CD4-positive, alpha-beta memory T cell (primary cell): ENCODE results near the gene CTNNB1. TPM values are rescaled to one million over a fixed set of nuclear protein-coding genes. Genes with fewer than 3 reads are reported as not detected.

Experiments
- CTCF ChIA-PET: fragments of 350-600 bp; sonication (Branson Sonifier 250); formaldehyde crosslinking; loops from one replicate; lab custom pipeline; 2021; ENCODE audit warnings: inconsistent platforms; ENCODE audit not compliant: partially characterized antibody; lab: Charles Lee
- POLR2A ChIA-PET: fragments of 350-600 bp; sonication (Branson Sonifier 250); formaldehyde crosslinking; loops from one replicate; lab custom pipeline; 2021; ENCODE audit not compliant: partially characterized antibody; lab: Charles Lee
- DNase-seq, 5 donors: peaks; one replicate each; pipeline versions ENCODE4 v3.0.0 to v3.0.0-alpha.2; 2020 to 2022; ENCODE audit warnings: mixed read lengths in 1 of 5
- H3K27ac ChIP-seq: one replicate; pipeline ENCODE4 v1.7.0; 2013; ENCODE audit warnings: low read depth, low read length
- H3K27me3 ChIP-seq: 2 replicates; pipeline ENCODE4 v1.7.0; 2013; ENCODE audit warnings: mild to moderate bottlenecking, low read length, moderate library complexity; ENCODE audit not compliant: insufficient read depth
- H3K36me3 ChIP-seq: 2 replicates; pipeline ENCODE4 v1.7.0; 2013; ENCODE audit warnings: mild to moderate bottlenecking, low read length, moderate library complexity; ENCODE audit not compliant: insufficient read depth
- H3K4me1 ChIP-seq: 2 replicates; pipeline ENCODE4 v1.7.0; 2013; ENCODE audit warnings: mild to moderate bottlenecking, low read length, moderate library complexity; ENCODE audit not compliant: insufficient read depth
- H3K4me3 ChIP-seq, 2 donors: one replicate each; pipeline ENCODE4 v1.7.0; 2013; ENCODE audit warnings: low read length in 2 of 2, mild to moderate bottlenecking in 1 of 2
- H3K9me3 ChIP-seq, 2 donors: one replicate each; pipeline ENCODE4 v1.7.0; 2013; ENCODE audit warnings: low read length in 2 of 2, control low read depth in 1 of 2; ENCODE audit not compliant: control insufficient read depth in 1 of 2
- H3K27ac Mint-ChIP-seq, 7 donors: one replicate each; pipeline ENCODE4 v1.8.0; 2020 to 2021; ENCODE audit warnings: mixed read lengths in 7 of 7, mild to moderate bottlenecking in 6 of 7, inconsistent platforms in 3 of 7, moderate library complexity in 3 of 7
- H3K27me3 Mint-ChIP-seq, 2 donors: one replicate each; pipeline ENCODE4 v1.8.0; 2020 to 2021; ENCODE audit warnings: mixed read lengths in 2 of 2
- H3K36me3 Mint-ChIP-seq, 2 donors: one replicate each; pipeline ENCODE4 v1.8.0; 2020 to 2021; ENCODE audit warnings: mixed read lengths in 2 of 2, inconsistent platforms in 1 of 2, mild to moderate bottlenecking in 1 of 2
- H3K4me1 Mint-ChIP-seq, 4 donors: one replicate each; pipeline ENCODE4 v1.8.0; 2020 to 2021; ENCODE audit warnings: mixed read lengths in 4 of 4, mild to moderate bottlenecking in 1 of 4
- H3K4me3 Mint-ChIP-seq, 8 donors: one replicate each; pipeline ENCODE4 v1.8.0; 2020 to 2021; ENCODE audit warnings: mixed read lengths in 8 of 8, mild to moderate bottlenecking in 7 of 8, moderate library complexity in 6 of 8, inconsistent platforms in 3 of 8
- H3K9me3 Mint-ChIP-seq, 8 donors: one replicate each; pipeline ENCODE4 v1.8.0; 2020 to 2021; ENCODE audit warnings: mixed read lengths in 8 of 8, mild to moderate bottlenecking in 5 of 8, inconsistent platforms in 3 of 8, moderate library complexity in 1 of 8
- intact Hi-C: fragments of 100-400 bp; cut with micrococcal nuclease; formaldehyde crosslinking; loops from one replicate; pipeline ENCODE4 v1.15.1; 2023
- polyA plus RNA-seq, 2 donors: library from polyadenylated mRNA; unstranded; fragments of 300-500 nt; fragmentation: Illumina TruSeq; gene quantifications; one replicate each; pipeline ENCODE4 v1.2.3, GENCODE V29; 2021
- total RNA-seq, 2 experiments: library from RNA; stranded (reverse); gene quantifications; one replicate each; pipeline ENCODE4 v1.2.3, GENCODE V29; 2021

CTNNB1 gene
- total and polyA plus RNA-seq, 4 experiments from 2014 or later, result 65.8 to 176 (median 121) TPM

GRCh38 chr3:41178576-41178975 lies 20.7 kb upstream of the CTNNB1 start:
- Mint-ChIP-seq H3K4me1 (no peaks in the 10 kb centered on the region), H3K27me3 (peaks cover 2 to 8% of the 10 kb centered on the region in 2 donors), H3K36me3 (no peaks in the 10 kb centered on the region), H3K4me3 (no peak overlapping the region), H3K27ac (no peak overlapping the region), H3K9me3 (peaks cover 0 to 2% (median 0%) of the 10 kb centered on the region in 8 donors)
- POLR2A ChIA-PET, result no interaction called here
- H3K4me1 ChIP-seq, result no peaks in the 10 kb centered on the region
- H3K36me3 ChIP-seq, result no peaks in the 10 kb centered on the region
- intact Hi-C loops, result no loop called here
- CTCF ChIA-PET, result no interaction called here
- H3K27ac ChIP-seq, result no peak overlapping the region
- DNase-seq, result no peak
- no peak overlapping the region for H3K4me3 ChIP-seq
- no peaks in the 10 kb centered on the region for H3K27me3 ChIP-seq
- no peaks in the 10 kb centered on the region for H3K9me3 ChIP-seq

- H3K36me3 ChIP-seq, result no peaks in the 10 kb centered on the region
- Mint-ChIP-seq H3K27ac (no peak overlapping the region), H3K4me3 (no peak overlapping the region), H3K36me3 (no peaks in the 10 kb centered on the region), H3K9me3 (peaks cover 0 to 2% (median 0%) of the 10 kb centered on the region in 8 donors), H3K4me1 (no peaks in the 10 kb centered on the region), H3K27me3 (peaks cover 2 to 8% of the 10 kb centered on the region in 2 donors)
- H3K27ac ChIP-seq, result no peak overlapping the region
- POLR2A ChIA-PET, result interaction anchor here (1.7 kb wide), 1 partner anchor 19 kb away, joined by 6 read pairs; the partner anchor contains the start of gene CTNNB1
- DNase-seq, result no peak
- H3K27me3 ChIP-seq, result no peaks in the 10 kb centered on the region
- no peaks in the 10 kb centered on the region for H3K4me1 ChIP-seq
- H3K4me3 ChIP-seq, result no peak overlapping the region
- CTCF ChIA-PET, result no interaction called here
- intact Hi-C loops, result no loop called here
- no peaks in the 10 kb centered on the region for H3K9me3 ChIP-seq
These were observed 18.9 kb upstream of the CTNNB1 start for GRCh38 chr3:41180396-41180795.

GRCh38 chr3:41182504-41183059 lies 16.7 kb upstream of the CTNNB1 start:
- no peak for DNase-seq

DNA sequence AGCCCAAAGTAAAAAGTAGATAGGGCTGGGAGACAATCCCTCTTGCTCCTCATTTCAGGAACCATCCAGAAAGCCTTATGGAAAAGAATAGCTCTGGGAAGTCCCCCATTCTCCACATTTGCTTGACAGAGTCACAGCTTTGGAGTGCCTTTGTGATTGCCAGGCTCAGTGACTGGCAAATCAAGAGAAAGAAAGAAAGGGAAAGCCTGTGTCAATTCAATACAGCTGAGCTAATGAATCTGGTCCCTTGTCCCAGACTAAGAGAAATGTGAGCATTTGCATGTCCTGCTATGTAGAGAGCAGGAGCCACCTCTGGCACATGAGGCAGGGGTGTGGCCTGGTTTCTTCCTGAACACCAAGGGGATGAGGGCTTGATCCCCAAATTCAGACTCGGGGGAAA lies 14.9 kb upstream of the CTNNB1 start:
- Mint-ChIP-seq H3K4me3 (no peak overlapping the region), H3K27me3 (peaks cover 0 to 3% of the 10 kb centered on the region in 2 donors), H3K27ac (no peak overlapping the region), H3K9me3 (no peaks in the 10 kb centered on the region), H3K36me3 (no peaks in the 10 kb centered on the region), H3K4me1 (peaks cover 0 to 3% (median 0%) of the 10 kb centered on the region in 4 donors)
- no peak for DNase-seq
- Histone ChIP-seq H3K9me3 (no peaks in the 10 kb centered on the region), H3K36me3 (no peaks in the 10 kb centered on the region), H3K27ac (no peak overlapping the region), H3K27me3 (no peaks in the 10 kb centered on the region), H3K4me3 (no peak overlapping the region), H3K4me1 (no peaks in the 10 kb centered on the region)
- intact Hi-C loops, result no loop called here
- CTCF ChIA-PET, result no interaction called here
- POLR2A ChIA-PET, result no interaction called here

More at GRCh38 chr3:41182504-41183059, 16.7 kb upstream of the CTNNB1 start:
- no peak overlapping the region for H3K4me3 Mint-ChIP-seq
- ChIA-PET CTCF (no interaction called here), POLR2A (no interaction called here)
- Histone ChIP-seq H3K4me3 (no peak overlapping the region), H3K27me3 (no peaks in the 10 kb centered on the region), H3K27ac (no peak overlapping the region), H3K36me3 (no peaks in the 10 kb centered on the region), H3K9me3 (no peaks in the 10 kb centered on the region), H3K4me1 (no peaks in the 10 kb centered on the region)
- H3K4me1 Mint-ChIP-seq, result no peaks in the 10 kb centered on the region
- H3K9me3 Mint-ChIP-seq, result peaks cover 0 to under 1% (median 0%) of the 10 kb centered on the region in 8 donors
- intact Hi-C loops, result no loop called here
- no peak overlapping the region for H3K27ac Mint-ChIP-seq
- peaks cover 0 to 3% of the 10 kb centered on the region in 2 donors for H3K27me3 Mint-ChIP-seq
- H3K36me3 Mint-ChIP-seq, result no peaks in the 10 kb centered on the region

- H3K4me3 ChIP-seq, result no peak overlapping the region
- no peaks in the 10 kb centered on the region for H3K9me3 ChIP-seq
- H3K27me3 Mint-ChIP-seq, result no peaks in the 10 kb centered on the region
- H3K27ac ChIP-seq, result no peak overlapping the region
- no peaks in the 10 kb centered on the region for H3K36me3 Mint-ChIP-seq
- no peak overlapping the region for H3K27ac Mint-ChIP-seq
- no peaks in the 10 kb centered on the region for H3K9me3 Mint-ChIP-seq
- H3K4me1 ChIP-seq, result no peaks in the 10 kb centered on the region
- no peak overlapping the region for H3K4me3 Mint-ChIP-seq
- POLR2A ChIA-PET, result interaction anchor here (1.4 kb wide), 1 partner anchor 13 kb away, joined by 3 read pairs; the partner anchor contains the start of gene CTNNB1
- no peak for DNase-seq
- H3K36me3 ChIP-seq, result no peaks in the 10 kb centered on the region
- no peaks in the 10 kb centered on the region for H3K27me3 ChIP-seq
- peaks cover 0 to 8% (median 2%) of the 10 kb centered on the region in 4 donors for H3K4me1 Mint-ChIP-seq
- CTCF ChIA-PET, result no interaction called here
- intact Hi-C loops, result no loop called here
These were observed 13.0 kb upstream of the CTNNB1 start for GRCh38 chr3:41186297-41186696.

GRCh38 chr3:41188306-41188705 lies 11.0 kb upstream of the CTNNB1 start:
- no peaks in the 10 kb centered on the region for H3K36me3 Mint-ChIP-seq
- CTCF ChIA-PET, result no interaction called here
- H3K27me3 ChIP-seq, result no peaks in the 10 kb centered on the region
- H3K27ac ChIP-seq, result no peak overlapping the region
- H3K36me3 ChIP-seq, result no peaks in the 10 kb centered on the region
- no peak overlapping the region for H3K27ac Mint-ChIP-seq
- no peak for DNase-seq
- H3K4me1 ChIP-seq, result no peaks in the 10 kb centered on the region
- POLR2A ChIA-PET, result no interaction called here
- H3K9me3 ChIP-seq, result no peaks in the 10 kb centered on the region
- peaks cover 0 to 8% (median 2%) of the 10 kb centered on the region in 4 donors for H3K4me1 Mint-ChIP-seq
- H3K4me3 ChIP-seq, result no peak overlapping the region
- H3K27me3 Mint-ChIP-seq, result no peaks in the 10 kb centered on the region
- no peak overlapping the region for H3K4me3 Mint-ChIP-seq
- intact Hi-C loops, result no loop called here
- no peaks in the 10 kb centered on the region for H3K9me3 Mint-ChIP-seq

GRCh38 chr3:41190509-41191284 lies 8.6 kb upstream of the CTNNB1 start:
- CTCF ChIA-PET, result interaction anchor here (0.6 to 1.0 kb wide), 2 partner anchors 9 to 827 kb away, joined by 3 read pairs; partner anchors contain the start of gene CTNNB1
- Mint-ChIP-seq H3K4me1 (peaks cover 0 to 8% (median 2%) of the 10 kb centered on the region in 4 donors), H3K9me3 (no peaks in the 10 kb centered on the region)

More at GRCh38 chr3:41190509-41191284, 8.6 kb upstream of the CTNNB1 start:
- H3K27me3 ChIP-seq, result no peaks in the 10 kb centered on the region
- no peaks in the 10 kb centered on the region for H3K4me1 ChIP-seq
- DNase-seq, result no peak
- Mint-ChIP-seq H3K4me3 (no peak overlapping the region), H3K27me3 (peaks cover 0 to 2% of the 10 kb centered on the region in 2 donors), H3K36me3 (no peaks in the 10 kb centered on the region), H3K27ac (no peak overlapping the region)
- no peak overlapping the region for H3K27ac ChIP-seq
- no peaks in the 10 kb centered on the region for H3K36me3 ChIP-seq
- no peaks in the 10 kb centered on the region for H3K9me3 ChIP-seq
- POLR2A ChIA-PET, result interaction anchor here (1.9 kb wide), 1 partner anchor 9 kb away, joined by 7 read pairs; the partner anchor contains the start of gene CTNNB1
- intact Hi-C loops, result no loop called here
- H3K4me3 ChIP-seq, result no peak overlapping the region
